Neural cell (in vitro differentiated cells): Measurements from ENCODE around the gene DNAAF3.

Experiments used
- CTCF ChIP-seq: fragments of 450-650 bp; IDR thresholded peaks from 2 replicates; pipeline ENCODE4 v1.5.1; 2014; ENCODE audit warnings: antibody characterized with exemption, mild to moderate bottlenecking, moderate library complexity; ENCODE audit not compliant: poor library complexity, severe bottlenecking
- RAD21 ChIP-seq: fragments of 450-650 bp; conservative IDR thresholded peaks from 2 replicates; pipeline ENCODE4 v1.6.1; 2014; ENCODE audit warnings: antibody characterized with exemption, mild to moderate bottlenecking, moderate library complexity
- TF ChIP-seq, protein P1 (sequence below): IDR thresholded peaks from 2 replicates; pipeline ENCODE4 v1.6.1; 2012; ENCODE audit warnings: borderline replicate concordance

- TF ChIP-seq RAD21, result no peak
- TF ChIP-seq CTCF, result no peak
- TF ChIP-seq, protein P1, sequence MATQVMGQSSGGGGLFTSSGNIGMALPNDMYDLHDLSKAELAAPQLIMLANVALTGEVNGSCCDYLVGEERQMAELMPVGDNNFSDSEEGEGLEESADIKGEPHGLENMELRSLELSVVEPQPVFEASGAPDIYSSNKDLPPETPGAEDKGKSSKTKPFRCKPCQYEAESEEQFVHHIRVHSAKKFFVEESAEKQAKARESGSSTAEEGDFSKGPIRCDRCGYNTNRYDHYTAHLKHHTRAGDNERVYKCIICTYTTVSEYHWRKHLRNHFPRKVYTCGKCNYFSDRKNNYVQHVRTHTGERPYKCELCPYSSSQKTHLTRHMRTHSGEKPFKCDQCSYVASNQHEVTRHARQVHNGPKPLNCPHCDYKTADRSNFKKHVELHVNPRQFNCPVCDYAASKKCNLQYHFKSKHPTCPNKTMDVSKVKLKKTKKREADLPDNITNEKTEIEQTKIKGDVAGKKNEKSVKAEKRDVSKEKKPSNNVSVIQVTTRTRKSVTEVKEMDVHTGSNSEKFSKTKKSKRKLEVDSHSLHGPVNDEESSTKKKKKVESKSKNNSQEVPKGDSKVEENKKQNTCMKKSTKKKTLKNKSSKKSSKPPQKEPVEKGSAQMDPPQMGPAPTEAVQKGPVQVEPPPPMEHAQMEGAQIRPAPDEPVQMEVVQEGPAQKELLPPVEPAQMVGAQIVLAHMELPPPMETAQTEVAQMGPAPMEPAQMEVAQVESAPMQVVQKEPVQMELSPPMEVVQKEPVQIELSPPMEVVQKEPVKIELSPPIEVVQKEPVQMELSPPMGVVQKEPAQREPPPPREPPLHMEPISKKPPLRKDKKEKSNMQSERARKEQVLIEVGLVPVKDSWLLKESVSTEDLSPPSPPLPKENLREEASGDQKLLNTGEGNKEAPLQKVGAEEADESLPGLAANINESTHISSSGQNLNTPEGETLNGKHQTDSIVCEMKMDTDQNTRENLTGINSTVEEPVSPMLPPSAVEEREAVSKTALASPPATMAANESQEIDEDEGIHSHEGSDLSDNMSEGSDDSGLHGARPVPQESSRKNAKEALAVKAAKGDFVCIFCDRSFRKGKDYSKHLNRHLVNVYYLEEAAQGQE, result no peak
Measured at GRCh38 chr19:55147545-55148251, 18.7 kb downstream of the DNAAF3 start.
